Loucy (cell line): ENCODE results near the gene TTC27.

ENCODE experiments used
- H2AFZ ChIP-seq: fragments of 200-600 bp; sonication (generic); 2 replicates; pipeline ENCODE4 v1.6.0; 2016; ENCODE audit warnings: antibody characterized with exemption, mild to moderate bottlenecking, low read length, moderate library complexity
- H3F3A ChIP-seq: fragments of 200-600 bp; 2 replicates; pipeline ENCODE4 v1.6.0; 2016; ENCODE audit warnings: antibody characterized with exemption, low read depth, mild to moderate bottlenecking
- H3K27me3 ChIP-seq: fragments of 200-600 bp; sonication (generic); 2 replicates; pipeline ENCODE4 v1.6.1; 2014; ENCODE audit warnings: low read length, mild to moderate bottlenecking; ENCODE audit not compliant: insufficient read depth, poor library complexity, severe bottlenecking
- H3K36me3 ChIP-seq: fragments of 200-600 bp; sonication (generic); 2 replicates; pipeline ENCODE4 v1.6.1; 2016; ENCODE audit warnings: low read length; ENCODE audit not compliant: insufficient read depth
- H3K4me1 ChIP-seq: fragments of 200-600 bp; sonication (generic); 2 replicates; pipeline ENCODE4 v1.5.1; 2014; ENCODE audit warnings: low read length, mild to moderate bottlenecking; ENCODE audit not compliant: insufficient read depth, poor library complexity, severe bottlenecking
- H3K4me2 ChIP-seq: fragments of 200-600 bp; sonication (generic); 2 replicates; pipeline ENCODE4 v1.6.0; 2014; ENCODE audit warnings: antibody characterized with exemption, low read length, low read depth, mild to moderate bottlenecking; ENCODE audit not compliant: poor library complexity, severe bottlenecking
- H3K4me3 ChIP-seq: fragments of 200-600 bp; sonication (generic); 2 replicates; pipeline ENCODE4 v1.5.1; 2014; ENCODE audit warnings: low read length, mild to moderate bottlenecking, mixed read lengths; ENCODE audit not compliant: poor library complexity, severe bottlenecking
- H3K79me2 ChIP-seq: fragments of 200-600 bp; sonication (generic); 2 replicates; pipeline ENCODE4 v1.6.1; 2014; ENCODE audit warnings: low read length; ENCODE audit not compliant: insufficient read depth
- H3K9ac ChIP-seq: fragments of 200-600 bp; sonication (generic); 2 replicates; pipeline ENCODE4 v1.6.0; 2014; ENCODE audit warnings: mild to moderate bottlenecking, low read depth, low read length, moderate library complexity; ENCODE audit not compliant: poor library complexity, severe bottlenecking
- H3K9me2 ChIP-seq: fragments of 200-600 bp; sonication (generic); replicated peaks from 2 replicates; pipeline ENCODE4 v1.6.1; 2016; ENCODE audit warnings: low read depth, low read length, mixed read lengths
- H3K9me3 ChIP-seq: fragments of 200-600 bp; sonication (generic); 2 replicates; pipeline ENCODE4 v1.6.1; 2014; ENCODE audit warnings: mild to moderate bottlenecking, antibody characterized with exemption, low read length, low read depth; ENCODE audit not compliant: insufficient read depth
- H4K20me1 ChIP-seq: fragments of 200-600 bp; sonication (generic); 2 replicates; pipeline ENCODE4 v1.6.0; 2014; ENCODE audit warnings: antibody characterized with exemption, low read length, mild to moderate bottlenecking; ENCODE audit not compliant: insufficient read depth, poor library complexity, severe bottlenecking
- CTCF ChIP-seq: fragments of 200-600 bp; sonication (generic); conservative IDR thresholded peaks from 2 replicates; pipeline ENCODE4 v1.5.1; 2014; ENCODE audit warnings: mild to moderate bottlenecking, antibody characterized with exemption, low read length
- EZH2phosphoT487 ChIP-seq: fragments of 200-600 bp; IDR thresholded peaks from 2 replicates; pipeline ENCODE4 v1.6.1; 2018; ENCODE audit warnings: antibody characterized with exemption, mild to moderate bottlenecking, moderate library complexity, borderline replicate concordance

Gene TTC27

GRCh38 chr2:32755666-32756065 lies 127.8 kb downstream of the TTC27 start:
- H2AFZ ChIP-seq = no peak overlapping the region
- TF ChIP-seq EZH2phosphoT487 (no peak), CTCF (no peak)
- peaks cover 3% of the 10 kb centered on the region for H3K4me1 ChIP-seq
- H3K79me2 ChIP-seq = no peaks in the 10 kb centered on the region
- H3F3A ChIP-seq = no peaks in the 10 kb centered on the region
- H3K36me3 ChIP-seq = no peaks in the 10 kb centered on the region
- H3K9me3 ChIP-seq = no peaks in the 10 kb centered on the region
- no peaks in the 10 kb centered on the region for H3K27me3 ChIP-seq
- no peak overlapping the region for H3K4me3 ChIP-seq
- H4K20me1 ChIP-seq = no peaks in the 10 kb centered on the region
- H3K4me2 ChIP-seq = no peak overlapping the region
- H3K9me2 ChIP-seq = no peaks in the 10 kb centered on the region
- H3K9ac ChIP-seq = no peak overlapping the region

DNA sequence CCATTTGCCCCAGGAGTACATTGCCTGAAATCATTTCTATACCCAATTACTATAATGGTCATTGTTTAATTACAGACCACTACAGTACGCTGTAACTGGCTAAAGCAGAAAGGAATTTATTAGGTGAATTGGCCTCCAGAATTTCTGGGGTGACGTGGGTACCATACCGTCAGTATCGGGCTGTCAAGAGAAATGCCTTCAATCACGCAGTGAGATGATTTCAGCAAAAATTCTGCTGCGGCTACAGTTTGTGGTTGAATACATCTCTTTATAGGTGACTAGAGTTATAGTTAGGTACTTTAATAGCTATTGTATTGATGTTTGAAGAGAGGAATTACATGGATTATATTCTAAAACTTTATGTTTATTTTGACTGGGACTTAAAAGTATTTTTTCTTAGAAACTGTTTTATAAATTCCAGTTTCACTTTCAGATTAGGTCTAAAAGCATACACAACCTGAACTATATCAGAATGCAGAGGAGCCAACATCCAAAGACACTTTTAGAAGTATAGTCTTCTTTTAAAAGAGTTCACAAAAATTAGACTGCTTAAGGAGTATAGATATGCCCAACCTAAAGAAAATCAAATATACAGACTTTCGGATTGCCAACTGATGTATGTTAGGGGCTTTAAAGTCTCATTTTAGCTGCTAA lies 128.4 kb downstream of the TTC27 start:
- Histone ChIP-seq H3K9ac (no peak overlapping the region), H3K27me3 (no peaks in the 10 kb centered on the region), H3K4me3 (no peak overlapping the region), H2AFZ (0 out of 2 replicates have a peak overlapping the region, but pooled peaks have one; percentile 5), H3F3A (no peaks in the 10 kb centered on the region), H3K9me2 (no peaks in the 10 kb centered on the region), H3K4me1 (peaks cover 3% of the 10 kb centered on the region), H3K36me3 (no peaks in the 10 kb centered on the region), H3K4me2 (no peak overlapping the region), H4K20me1 (no peaks in the 10 kb centered on the region), H3K79me2 (no peaks in the 10 kb centered on the region), H3K9me3 (no peaks in the 10 kb centered on the region)
- TF ChIP-seq EZH2phosphoT487 = no peak
- TF ChIP-seq CTCF = no peak

- no peak overlapping the region for H2AFZ ChIP-seq
- no peaks in the 10 kb centered on the region for H3K9me2 ChIP-seq
- no peaks in the 10 kb centered on the region for H3K9me3 ChIP-seq
- no peaks in the 10 kb centered on the region for H3K79me2 ChIP-seq
- TF ChIP-seq EZH2phosphoT487 (no peak), CTCF (no peak)
- no peaks in the 10 kb centered on the region for H3K27me3 ChIP-seq
- H3K36me3 ChIP-seq = no peaks in the 10 kb centered on the region
- H3K9ac ChIP-seq = no peak overlapping the region
- H3F3A ChIP-seq = no peaks in the 10 kb centered on the region
- no peaks in the 10 kb centered on the region for H4K20me1 ChIP-seq
- H3K4me1 ChIP-seq = no peaks in the 10 kb centered on the region
- H3K4me2 ChIP-seq = no peak overlapping the region
- H3K4me3 ChIP-seq = no peak overlapping the region
Measured at GRCh38 chr2:32758232-32758631, 130.4 kb downstream of the TTC27 start.
